LNCaP clone FGC (cell line): ENCODE measurements around the gene C4orf17.

ENCODE experiments used
- DNase-seq: peaks from one replicate; pipeline ENCODE4 v3.0.0-alpha.2; 2011; ENCODE audit warnings: low read depth
- H3K4me3 ChIP-seq: 2 replicates; pipeline ENCODE4 v1.5.1; 2011; ENCODE audit warnings: mild to moderate bottlenecking, low read depth, low read length, control low read depth
- CTCF ChIP-seq: IDR thresholded peaks from 2 replicates; pipeline ENCODE4 v1.5.1; 2012; ENCODE audit warnings: mild to moderate bottlenecking; ENCODE audit not compliant: control insufficient read depth, insufficient read depth; ENCODE audit errors: extremely low read depth

C4orf17 gene

GRCh38 chr4:99571883-99572282, 61.1 kb downstream of the C4orf17 start:
- H3K4me3 ChIP-seq = no peak overlapping the region
- no peak for DNase-seq
- TF ChIP-seq CTCF = no peak

- no peak overlapping the region for H3K4me3 ChIP-seq
- TF ChIP-seq CTCF = no peak
- DNase-seq = no peak
Measured at GRCh38 chr4:99572527-99573240, 61.9 kb downstream of the C4orf17 start.

- no peak for TF ChIP-seq CTCF
- H3K4me3 ChIP-seq = no peak overlapping the region
Measured at GRCh38 chr4:99573735-99574368, 63.0 kb downstream of the C4orf17 start.

GRCh38 chr4:99574530-99575324, 63.9 kb downstream of the C4orf17 start, which contains the start of gene MTTP:
MTTP (plus strand) TSS chr4:99574824; CDS start chr4:99574910, 86 bp downstream.
- H3K4me3 ChIP-seq = no peak within 1 kb of the TSS
- DNase-seq = no peak
- TF ChIP-seq CTCF = no peak

More at GRCh38 chr4:99573735-99574368, 63.0 kb downstream of the C4orf17 start:
- no peak for DNase-seq

GRCh38 chr4:99578714-99579113, 67.9 kb downstream of the C4orf17 start:
- no peak for DNase-seq
- H3K4me3 ChIP-seq = no peak overlapping the region
- TF ChIP-seq CTCF = no peak

- H3K4me3 ChIP-seq = no peak overlapping the region
- TF ChIP-seq CTCF = no peak
- DNase-seq = no peak
Measured at GRCh38 chr4:99585516-99585915, 74.7 kb downstream of the C4orf17 start.
